NB4 (cell line): Measurements from ENCODE around the gene C6orf62.
"Not testable (repeated sequence)": the region's sequence is repeated elsewhere in the genome, so short reads cannot be mapped to it uniquely, and the experiment has no call there.

ENCODE experiments used
- DNase-seq: peaks from one replicate; pipeline ENCODE4 v3.0.0; 2010; ENCODE audit warnings: low read depth
- H3K4me3 ChIP-seq: one replicate; pipeline ENCODE4 v1.5.1; 2011; ENCODE audit warnings: mild to moderate bottlenecking, low read depth, low read length, moderate library complexity
- CTCF ChIP-seq: IDR thresholded peaks from one replicate; pipeline ENCODE4 v1.5.1; 2012; ENCODE audit warnings: low read depth, low read length
- MYC ChIP-seq: IDR thresholded peaks from 2 replicates; pipeline ENCODE4 v1.6.1; 2011; ENCODE audit warnings: low read depth, low read length
- POLR2A ChIP-seq: IDR thresholded peaks from 2 replicates; pipeline ENCODE4 v1.6.1; 2011; ENCODE audit warnings: mild to moderate bottlenecking; ENCODE audit not compliant: insufficient read length; ENCODE audit errors: extremely low read depth
- TF ChIP-seq, protein P1 (sequence below): IDR thresholded peaks from 2 replicates; pipeline ENCODE4 v1.6.1; 2011; ENCODE audit warnings: low read depth, low read length

Gene C6orf62

DNA sequence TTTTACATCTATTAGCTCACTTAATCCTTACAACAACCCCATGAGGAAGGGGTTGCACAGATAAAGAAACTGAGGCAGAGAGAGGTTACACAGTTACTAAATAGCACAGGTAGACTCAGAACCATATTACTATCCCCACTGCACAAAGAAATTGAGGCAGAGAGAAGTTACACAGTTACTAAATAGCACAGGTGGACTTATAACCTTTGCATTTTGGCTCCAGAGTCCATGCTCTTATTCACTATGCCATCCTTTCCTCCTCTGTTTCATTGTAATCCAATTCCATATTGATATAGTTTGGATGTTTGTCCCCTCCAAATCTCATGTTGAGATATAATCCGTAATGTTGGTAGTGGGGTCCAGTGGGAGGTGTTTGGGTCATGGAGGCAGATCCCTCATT is 55.8 kb downstream of the C6orf62 start:
- TF ChIP-seq MYC (no peak), CTCF (no peak), POLR2A (no peak)
- TF ChIP-seq, protein P1, sequence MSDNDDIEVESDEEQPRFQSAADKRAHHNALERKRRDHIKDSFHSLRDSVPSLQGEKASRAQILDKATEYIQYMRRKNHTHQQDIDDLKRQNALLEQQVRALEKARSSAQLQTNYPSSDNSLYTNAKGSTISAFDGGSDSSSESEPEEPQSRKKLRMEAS = no peak
- no peak overlapping the region for H3K4me3 ChIP-seq
- no peak for DNase-seq

DNA sequence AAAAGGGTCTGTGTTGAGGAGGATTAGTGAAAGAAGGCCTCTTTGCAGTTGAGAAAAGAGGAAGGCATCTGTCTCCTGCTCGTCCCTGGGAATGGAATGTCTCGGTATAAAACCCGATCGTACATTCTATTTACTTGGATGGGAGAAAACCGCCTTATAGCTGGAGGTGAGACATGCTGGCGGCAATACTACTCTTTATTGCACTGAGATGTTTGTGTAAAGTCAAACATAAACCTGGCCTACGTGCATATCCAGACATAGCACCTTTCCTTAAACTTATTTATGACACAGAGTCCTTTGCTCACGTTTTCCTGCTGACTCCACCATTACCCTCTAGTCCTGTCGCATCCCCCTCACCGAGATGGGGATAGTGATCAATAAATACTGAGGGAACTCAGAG is 56.7 kb downstream of the C6orf62 start:
- no peak for DNase-seq
- TF ChIP-seq, protein P1 = no peak
- TF ChIP-seq CTCF (no peak), MYC (no peak)
- H3K4me3 ChIP-seq = no peak overlapping the region

GRCh38 chr6:24661759-24662158 is 57.2 kb downstream of the C6orf62 start:
- not testable (repeated sequence) for H3K4me3 ChIP-seq, DNase-seq

GRCh38 chr6:24660105-24660504 is 58.8 kb downstream of the C6orf62 start:
- DNase-seq = no peak
- no peak overlapping the region for H3K4me3 ChIP-seq
- TF ChIP-seq POLR2A (no peak), MYC (no peak), CTCF (no peak)
- TF ChIP-seq, protein P1 = no peak

GRCh38 chr6:24659561-24659960 is 59.4 kb downstream of the C6orf62 start:
- no peak overlapping the region for H3K4me3 ChIP-seq
- DNase-seq = no peak
- TF ChIP-seq, protein P1 = no peak
- no peak for TF ChIP-seq POLR2A
- no peak for TF ChIP-seq MYC
- no peak for TF ChIP-seq CTCF

DNA sequence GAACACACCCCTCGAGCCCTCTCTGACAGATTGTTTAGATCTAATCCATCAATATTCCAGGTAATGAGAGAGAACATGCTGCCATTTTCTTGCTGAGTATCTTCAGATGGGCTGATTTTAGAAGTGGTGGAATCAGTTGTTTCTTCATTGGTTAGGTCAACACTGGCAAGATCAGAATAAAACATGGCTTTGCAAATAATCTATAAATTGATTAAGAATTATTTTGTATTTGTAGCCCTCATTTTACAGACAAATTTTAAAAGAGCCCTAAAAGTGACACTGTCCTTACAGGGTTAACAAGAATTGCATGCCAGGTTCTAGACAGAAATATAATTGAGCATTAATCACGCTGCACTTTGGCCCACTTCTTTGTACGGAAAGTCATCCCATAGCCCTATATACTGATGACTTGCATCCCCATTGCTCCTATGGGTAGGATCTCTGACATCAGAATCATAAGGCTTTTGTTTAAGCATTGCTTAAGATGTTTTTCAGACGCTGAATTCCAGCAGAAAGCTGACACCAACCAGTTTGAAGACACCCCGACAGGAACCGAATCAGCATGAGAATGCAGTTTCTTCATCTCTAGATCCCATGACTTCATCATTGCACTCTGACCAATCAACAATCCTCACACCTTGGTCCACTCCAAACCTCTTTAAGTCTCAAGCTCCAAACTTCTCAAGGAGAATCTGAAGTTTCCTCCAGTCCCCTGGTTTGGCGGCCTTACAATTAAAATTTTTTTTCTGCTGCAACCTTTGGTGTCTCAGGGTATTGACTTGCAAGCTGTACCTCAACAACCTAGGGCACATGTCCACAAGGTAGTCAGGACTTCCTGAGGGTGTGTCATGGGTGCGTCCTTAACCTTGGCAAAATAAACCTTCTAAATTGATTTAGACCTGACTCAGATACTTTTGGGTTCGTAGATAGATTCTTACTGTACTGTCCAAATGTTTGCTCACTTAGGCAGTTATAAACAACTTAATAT is 60.1 kb downstream of the C6orf62 start:
- TF ChIP-seq POLR2A (no peak), CTCF (no peak), MYC (no peak)
- TF ChIP-seq, protein P1 = no peak
- H3K4me3 ChIP-seq = no peak overlapping the region
- no peak for DNase-seq
